DMS153 (cell line): ENCODE results near the gene FURIN.
A peak's percentile ranks its signal among the peaks of the same experiment; 100 is the strongest.
"Not testable (repeated sequence)": the region's sequence is repeated elsewhere in the genome, so short reads cannot be mapped to it uniquely, and the experiment has no call there.

Experiments used
- DNase-seq: peaks from one replicate; lab custom pipeline; 2025; lab: John Stamatoyannopoulos, UW

FURIN gene

DNA sequence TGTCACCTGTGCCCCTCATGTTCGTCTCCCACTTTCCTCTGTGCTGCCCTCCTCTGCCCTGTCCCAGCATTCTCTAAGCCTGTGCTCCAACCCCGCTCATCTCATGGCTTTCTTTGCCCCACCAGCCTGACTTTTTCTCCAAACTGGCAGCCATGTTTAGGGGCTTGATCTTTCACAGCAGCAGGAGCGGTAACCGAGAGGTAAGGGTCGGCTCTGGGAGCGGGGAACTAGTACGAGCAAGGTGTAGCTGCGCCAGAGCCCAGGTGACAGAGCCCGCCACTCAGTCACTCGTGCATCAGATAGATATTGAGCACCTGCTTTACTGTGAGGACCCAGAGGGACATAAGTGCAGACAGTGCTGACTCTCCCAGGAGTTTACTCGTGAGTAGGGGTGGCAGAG, 48.1 kb downstream of the FURIN start:
- no peak for DNase-seq

DNA sequence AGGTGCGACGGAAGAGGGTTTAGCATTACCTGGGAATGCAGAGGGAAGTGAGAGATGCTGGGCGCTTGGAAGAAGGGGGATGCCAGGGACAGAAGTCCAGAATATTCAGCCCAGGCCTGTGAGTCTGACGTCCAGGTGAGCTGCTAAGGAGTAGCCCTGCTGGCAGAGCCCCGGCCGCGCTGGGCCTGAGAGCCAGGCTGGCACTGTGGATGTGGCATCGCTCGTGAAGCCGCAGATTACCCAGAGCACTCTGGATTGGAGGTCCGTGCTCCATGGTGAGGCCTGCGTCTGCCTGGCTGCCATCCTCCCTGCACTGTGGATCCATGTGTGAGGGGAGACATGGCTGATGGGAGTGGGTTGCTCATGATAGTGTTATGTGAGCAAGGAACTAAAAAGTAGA, 49.2 kb downstream of the FURIN start:
- DNase-seq: no peak

DNA sequence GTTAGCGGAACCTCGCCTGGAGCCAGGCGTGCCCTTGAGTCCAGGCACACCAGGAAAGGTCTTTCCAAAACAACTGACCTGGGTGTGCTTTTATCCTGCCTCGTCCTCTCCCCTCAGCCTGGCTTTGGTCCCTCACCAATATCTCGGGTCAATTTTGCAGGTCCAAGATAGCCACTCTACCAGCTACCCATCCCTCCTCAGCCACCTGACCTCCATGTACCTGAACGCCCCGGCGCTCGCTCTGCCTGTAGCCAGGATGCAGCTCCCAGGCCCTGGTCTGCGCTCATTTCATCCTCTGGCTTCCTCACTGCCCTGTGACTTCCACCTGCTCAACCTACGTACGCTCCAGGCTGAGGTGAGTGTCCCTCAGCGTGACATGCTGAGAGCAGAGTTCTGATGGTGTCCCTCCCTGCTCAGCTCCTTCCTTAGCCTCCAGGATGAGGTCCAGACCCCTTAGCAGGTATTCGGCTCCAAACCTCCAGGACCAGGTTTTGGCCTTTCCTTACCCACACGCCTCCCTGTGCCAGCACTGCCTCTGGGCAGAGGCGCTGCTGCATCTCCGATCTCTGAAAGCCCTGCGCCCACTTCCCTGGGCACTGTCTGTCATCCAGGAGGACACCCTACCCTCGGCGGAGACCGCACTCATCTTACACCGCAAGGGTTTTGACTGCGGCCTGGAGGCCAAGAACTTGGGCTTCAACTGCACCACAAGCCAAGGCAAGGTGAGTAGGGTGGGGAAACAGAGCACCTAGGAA, 49.8 kb downstream of the FURIN start:
- no peak for DNase-seq

DNA sequence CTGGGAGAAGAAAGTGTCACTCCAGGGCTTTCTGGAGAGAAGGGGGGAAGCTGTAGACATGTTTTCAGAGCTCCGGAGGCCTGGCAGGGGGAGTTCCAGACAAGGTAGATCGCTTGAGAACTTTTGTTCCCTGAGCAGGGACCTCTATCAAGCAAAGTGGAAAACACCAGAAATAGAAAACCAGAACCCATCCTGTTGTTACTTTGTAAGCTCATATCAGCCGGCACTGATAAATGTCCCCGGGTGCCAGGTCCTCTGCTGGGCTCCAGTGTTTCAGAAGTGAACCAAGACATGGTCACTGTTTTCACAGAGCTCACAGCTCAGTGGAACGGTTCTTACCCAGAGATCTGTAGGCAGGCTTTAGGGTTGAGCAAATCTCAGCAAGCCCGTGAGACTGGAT, 50.4 kb downstream of the FURIN start:
- no peak for DNase-seq

GRCh38 chr15:90921887-90922286, 53.5 kb downstream of the FURIN start:
- no peak for DNase-seq

GRCh38 chr15:90922712-90923322, 54.4 kb downstream of the FURIN start:
- DNase-seq: not testable (repeated sequence)

GRCh38 chr15:90924375-90924774, 56.0 kb downstream of the FURIN start:
- DNase-seq: no peak

DNA sequence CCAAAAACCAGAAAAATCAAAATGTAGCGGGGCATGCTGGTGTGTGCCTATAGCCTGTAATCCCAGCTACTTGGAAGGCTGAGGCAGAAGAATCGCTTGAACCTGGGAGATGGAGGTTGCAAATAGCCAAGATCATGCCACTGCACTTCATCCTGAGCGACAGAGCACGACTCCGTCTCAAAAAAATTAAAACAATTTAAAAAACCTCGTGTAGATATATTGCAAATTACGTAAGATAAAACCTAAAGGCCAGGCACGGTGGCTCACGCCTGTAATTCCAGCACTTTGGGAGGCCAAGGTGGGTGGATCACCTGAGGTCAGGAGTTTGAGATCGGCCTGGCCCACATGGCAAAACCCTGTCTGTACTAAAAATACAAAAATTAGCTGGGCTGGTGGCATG, 58.4 kb downstream of the FURIN start:
- DNase-seq: not testable (repeated sequence)

DNA sequence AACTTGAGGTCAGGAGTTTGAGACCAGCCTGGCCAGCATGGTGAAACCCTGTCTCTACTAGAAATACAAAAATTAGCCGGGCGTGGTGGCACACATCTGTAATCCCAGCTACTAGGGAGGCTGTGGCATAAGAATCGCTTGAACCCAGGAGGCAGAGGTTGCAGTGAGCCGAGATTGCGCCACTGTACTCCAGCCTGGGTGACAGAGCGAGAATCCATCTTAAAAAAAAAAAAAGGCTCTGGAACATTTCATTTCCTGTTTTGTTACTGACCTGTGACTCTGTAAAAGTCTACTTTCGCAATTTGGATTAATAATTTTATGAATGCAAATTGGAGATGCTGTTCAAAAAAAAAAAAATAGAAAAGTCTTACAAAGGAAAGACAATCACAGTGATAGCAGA, 59.7 kb downstream of the FURIN start:
- DNase-seq: not testable (repeated sequence)

- DNase-seq: no peak
Measured at GRCh38 chr15:90929246-90930019, 61.0 kb downstream of the FURIN start.

- DNase-seq: no peak
Measured at GRCh38 chr15:90930861-90931574, 62.6 kb downstream of the FURIN start.

- no peak for DNase-seq
Measured at GRCh38 chr15:90931575-90931827, 63.1 kb downstream of the FURIN start.

GRCh38 chr15:90931828-90932659, 63.7 kb downstream of the FURIN start, which contains the start of gene HDDC3:
Gene HDDC3 (minus strand): TSS chr15:90932549. CDS start chr15:90932540, 9 bp downstream.
- peak; percentile 41 for DNase-seq

GRCh38 chr15:90932660-90932991, 64.2 kb downstream of the FURIN start:
- DNase-seq: no peak
